Activated CD4-positive, alpha-beta T cell treated with anti-CD3 and anti-CD28 coated beads, Interleukin-2, amount 10 ng/mL, durations not matched to agents 7 days and 5 days (primary cell): ENCODE measurements around the gene RELN. TPM values are rescaled to one million over a fixed set of nuclear protein-coding genes. Genes with fewer than 3 reads are reported as not detected.
"Not testable (repeated sequence)": the region's sequence is repeated elsewhere in the genome, so short reads cannot be mapped to it uniquely, and the experiment has no call there.

Source experiments
- CTCF ChIA-PET: fragments of 350-600 bp; sonication (Branson Sonifier 250); formaldehyde crosslinking; loops from one replicate; lab custom pipeline; 2021; ENCODE audit warnings: antibody characterized with exemption; lab: Charles Lee
- POLR2A ChIA-PET: fragments of 350-600 bp; sonication (Branson Sonifier 250); formaldehyde crosslinking; loops from one replicate; lab custom pipeline; 2021; ENCODE audit warnings: antibody characterized with exemption; lab: Charles Lee
- DNase-seq: peaks from one replicate; pipeline ENCODE4 v3.0.0-alpha.2; 2020
- H3K27ac Mint-ChIP-seq: one replicate; pipeline ENCODE4 v1.8.0; 2021; ENCODE audit warnings: mild to moderate bottlenecking, moderate library complexity, mixed read lengths
- H3K27me3 Mint-ChIP-seq: one replicate; pipeline ENCODE4 v1.8.0; 2021; ENCODE audit warnings: mixed read lengths
- H3K36me3 Mint-ChIP-seq: one replicate; pipeline ENCODE4 v1.8.0; 2021; ENCODE audit warnings: low read depth, mixed read lengths
- H3K4me1 Mint-ChIP-seq: one replicate; pipeline ENCODE4 v1.8.0; 2021; ENCODE audit warnings: mixed read lengths
- H3K4me3 Mint-ChIP-seq: one replicate; pipeline ENCODE4 v1.8.0; 2021; ENCODE audit warnings: mild to moderate bottlenecking, moderate library complexity, mixed read lengths
- H3K9me3 Mint-ChIP-seq: one replicate; pipeline ENCODE4 v1.8.0; 2021; ENCODE audit warnings: mixed read lengths
- total RNA-seq, 2 experiments: library from RNA; stranded (reverse); gene quantifications; one replicate each; pipeline ENCODE4 v1.2.3, GENCODE V29; 2021

RELN gene
- total RNA-seq, 2 experiments from 2014 or later, result not detected

DNA sequence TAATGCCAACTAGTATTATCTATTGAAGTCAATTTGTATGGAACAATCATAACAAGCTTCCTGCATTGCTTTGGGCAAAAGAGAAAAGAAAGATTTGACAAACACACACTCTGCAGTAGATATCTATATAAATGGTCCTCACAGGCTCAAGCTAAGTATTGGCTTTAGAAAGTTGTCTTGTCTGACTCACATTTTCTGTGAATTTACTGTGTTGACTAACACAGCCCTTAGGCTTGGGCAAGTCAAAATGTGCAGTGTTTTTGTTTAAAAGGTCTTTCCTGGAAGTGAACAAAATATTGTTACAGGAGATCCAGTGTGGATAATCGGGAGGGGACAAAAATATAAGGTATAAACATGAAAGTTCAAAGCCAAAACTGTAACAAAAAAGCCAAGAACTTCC lies 194.4 kb downstream of the RELN start:
- ChIA-PET CTCF (no interaction called here), POLR2A (no interaction called here)
- Mint-ChIP-seq H3K9me3 (no peaks in the 10 kb centered on the region), H3K27ac (no peak overlapping the region), H3K4me3 (no peak overlapping the region), H3K4me1 (no peaks in the 10 kb centered on the region), H3K36me3 (no peaks in the 10 kb centered on the region), H3K27me3 (no peaks in the 10 kb centered on the region)
- no peak for DNase-seq

DNA sequence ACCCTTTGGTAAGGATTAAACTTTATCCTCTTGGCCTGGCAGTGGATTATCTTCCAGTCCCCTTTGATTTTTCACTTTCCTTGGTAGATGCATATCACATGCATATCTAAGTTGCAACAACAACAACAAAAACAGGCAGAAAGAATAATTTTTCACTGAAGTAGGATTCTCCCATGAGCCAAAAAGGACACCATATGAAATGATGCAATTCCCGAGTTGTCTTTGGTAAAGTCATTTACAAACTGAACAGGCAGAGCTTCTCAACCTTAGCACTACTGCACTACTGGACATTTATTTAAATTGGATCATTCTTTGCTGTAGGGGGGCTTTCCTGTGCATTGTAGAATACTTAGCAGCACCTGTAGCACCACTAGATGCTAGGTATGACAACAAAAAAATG lies 195.0 kb downstream of the RELN start:
- Mint-ChIP-seq H3K27ac (no peak overlapping the region), H3K27me3 (no peaks in the 10 kb centered on the region), H3K36me3 (no peaks in the 10 kb centered on the region), H3K4me3 (no peak overlapping the region), H3K4me1 (no peaks in the 10 kb centered on the region), H3K9me3 (no peaks in the 10 kb centered on the region)
- no peak for DNase-seq
- POLR2A ChIA-PET, result no interaction called here
- CTCF ChIA-PET, result no interaction called here

DNA sequence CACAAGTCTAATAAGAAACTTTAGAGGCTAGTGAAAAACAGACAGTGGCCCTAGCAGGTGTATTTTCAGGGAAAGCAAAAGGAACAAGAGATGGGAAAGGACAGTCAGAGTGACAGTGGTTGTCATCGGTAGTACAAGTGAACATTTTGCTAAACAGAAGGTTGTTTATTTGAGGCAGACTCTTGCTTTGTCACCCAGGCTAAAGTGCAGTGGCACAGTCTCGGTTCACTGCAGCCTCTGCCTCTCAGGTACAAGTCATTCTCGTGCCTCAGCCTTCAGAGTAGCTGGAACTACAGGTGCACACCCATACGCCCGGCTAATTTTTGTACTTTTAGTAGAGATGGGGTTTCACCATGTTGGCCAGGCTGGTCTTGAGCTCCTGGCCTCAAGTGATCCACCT lies 195.8 kb downstream of the RELN start:
- Mint-ChIP-seq H3K27ac (no peak overlapping the region), H3K4me3 (no peak overlapping the region), H3K27me3 (no peaks in the 10 kb centered on the region), H3K36me3 (no peaks in the 10 kb centered on the region), H3K4me1 (no peaks in the 10 kb centered on the region), H3K9me3 (no peaks in the 10 kb centered on the region)
- POLR2A ChIA-PET, result no interaction called here
- no peak for DNase-seq
- CTCF ChIA-PET, result no interaction called here

DNA sequence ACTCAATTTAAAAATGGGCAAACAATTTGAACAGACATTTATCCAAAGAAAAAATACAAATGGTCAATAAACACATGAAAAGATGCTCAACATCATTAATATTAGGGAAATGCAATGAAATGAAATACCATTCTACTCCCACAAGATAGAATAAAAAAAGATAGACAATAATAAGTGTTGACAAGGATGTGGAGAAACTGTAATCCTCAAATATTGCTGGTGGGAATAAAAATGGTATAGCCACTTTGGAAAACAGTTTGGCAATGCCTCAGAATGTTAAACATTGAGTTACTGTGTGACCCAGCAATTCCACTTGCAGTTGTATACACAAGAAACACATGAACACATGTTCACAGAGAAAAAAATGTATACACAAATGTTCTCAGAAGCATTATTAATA lies 197.6 kb downstream of the RELN start:
- H3K9me3 Mint-ChIP-seq, result no peaks in the 10 kb centered on the region
- H3K4me1 Mint-ChIP-seq, result no peaks in the 10 kb centered on the region
- ChIA-PET POLR2A (no interaction called here), CTCF (no interaction called here)
- no peaks in the 10 kb centered on the region for H3K36me3 Mint-ChIP-seq
- no peak overlapping the region for H3K27ac Mint-ChIP-seq
- peaks cover 2% of the 10 kb centered on the region for H3K27me3 Mint-ChIP-seq
- no peak overlapping the region for H3K4me3 Mint-ChIP-seq
- no peak for DNase-seq

DNA sequence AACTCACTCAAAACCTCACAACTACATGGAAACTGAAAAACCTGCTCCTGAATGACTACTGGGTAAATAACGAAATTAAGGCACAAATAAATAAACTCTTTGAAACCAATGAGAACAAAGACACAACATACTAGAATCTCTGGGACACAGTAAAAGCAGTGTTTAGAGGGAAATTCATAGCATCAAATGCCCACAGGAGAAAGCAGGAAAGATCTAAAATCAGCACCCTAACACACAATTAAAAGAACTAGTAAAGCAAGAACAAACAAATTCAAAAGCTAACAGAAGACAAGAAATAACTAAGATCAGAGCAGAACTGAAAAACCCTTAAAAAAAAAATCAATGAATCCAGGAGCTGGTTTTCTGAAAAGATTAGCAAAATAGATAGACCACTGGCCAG lies 202.4 kb downstream of the RELN start:
- H3K36me3 Mint-ChIP-seq, POLR2A ChIA-PET, H3K27ac Mint-ChIP-seq, H3K9me3 Mint-ChIP-seq, H3K27me3 Mint-ChIP-seq, H3K4me1 Mint-ChIP-seq, H3K4me3 Mint-ChIP-seq, CTCF ChIA-PET, DNase-seq: not testable (repeated sequence)

DNA sequence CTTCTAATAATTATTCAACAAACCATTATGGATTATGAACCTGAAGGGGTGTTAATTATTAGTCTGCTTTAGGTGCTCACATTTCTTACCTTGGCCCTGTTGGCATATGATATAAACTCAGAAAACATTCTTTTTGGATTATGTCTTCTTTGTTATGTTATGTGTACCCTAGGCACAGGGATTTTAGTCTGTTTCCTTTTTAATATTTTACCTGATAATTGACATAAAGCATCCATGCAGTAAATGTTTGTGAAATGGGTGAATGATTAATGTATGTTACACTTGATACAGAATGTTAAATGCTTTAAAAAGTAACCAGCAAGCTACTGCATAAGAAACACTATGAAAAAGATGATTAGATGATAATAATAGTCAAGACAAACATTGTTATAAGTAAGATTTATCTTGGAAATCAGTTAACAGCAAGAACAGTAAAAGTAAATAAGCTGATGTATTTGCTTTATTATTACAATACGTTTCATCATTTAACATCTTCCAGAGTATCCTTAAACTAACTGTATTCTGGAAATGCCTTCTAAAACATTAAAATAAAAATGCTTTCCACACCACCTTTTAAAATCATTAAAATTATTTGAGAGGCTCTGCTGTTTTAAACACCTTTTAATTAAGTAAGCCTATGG lies 204.7 kb downstream of the RELN start:
- Mint-ChIP-seq H3K4me1 (no peaks in the 10 kb centered on the region), H3K4me3 (no peak overlapping the region), H3K27me3 (peaks cover 7% of the 10 kb centered on the region), H3K36me3 (no peaks in the 10 kb centered on the region), H3K27ac (no peak overlapping the region), H3K9me3 (no peaks in the 10 kb centered on the region)
- no peak for DNase-seq
- ChIA-PET POLR2A (no interaction called here), CTCF (no interaction called here)

DNA sequence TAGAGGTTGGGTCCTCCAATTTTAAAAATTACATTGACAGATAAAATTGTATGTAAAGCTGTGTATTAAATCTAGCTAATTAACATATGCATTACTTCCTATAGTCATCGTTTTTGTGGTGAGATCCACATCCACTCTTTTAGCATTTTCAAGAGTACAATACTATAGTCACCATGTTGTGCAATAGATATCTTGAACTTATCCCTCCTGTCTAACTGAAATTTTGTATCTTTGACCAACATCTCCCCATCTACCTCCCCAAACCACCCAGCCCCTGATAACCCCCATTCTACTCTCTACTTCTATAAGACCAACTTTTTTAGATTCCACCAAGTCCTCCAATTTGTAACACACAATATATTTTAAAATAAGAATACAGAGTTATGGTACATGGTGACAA lies 208.0 kb downstream of the RELN start:
- ChIA-PET POLR2A (no interaction called here), CTCF (no interaction called here)
- DNase-seq, result no peak
- peaks cover 4% of the 10 kb centered on the region for H3K27me3 Mint-ChIP-seq
- H3K4me3 Mint-ChIP-seq, result no peak overlapping the region
- H3K4me1 Mint-ChIP-seq, result no peaks in the 10 kb centered on the region
- H3K27ac Mint-ChIP-seq, result no peak overlapping the region
- H3K36me3 Mint-ChIP-seq, result no peaks in the 10 kb centered on the region
- no peaks in the 10 kb centered on the region for H3K9me3 Mint-ChIP-seq

DNA sequence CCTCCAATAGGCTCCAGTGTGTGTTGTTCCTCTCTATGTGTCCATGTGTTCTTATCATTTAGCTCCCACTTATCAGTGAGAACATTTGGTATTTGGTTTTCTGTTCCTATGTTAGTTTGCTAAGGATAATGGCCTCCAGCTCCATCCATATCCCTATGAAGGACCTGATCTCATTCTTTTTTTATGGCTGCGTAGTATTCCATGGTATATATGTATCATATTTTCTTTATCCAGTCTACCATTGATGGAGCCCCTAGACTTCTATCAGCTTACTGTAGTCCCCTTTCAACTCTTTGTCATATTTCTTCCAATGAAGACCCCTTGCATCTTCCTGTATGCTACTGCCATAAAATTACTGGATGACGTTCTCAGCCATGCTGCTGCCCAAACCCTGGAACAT lies 208.9 kb downstream of the RELN start:
- CTCF ChIA-PET, H3K4me3 Mint-ChIP-seq, DNase-seq, H3K9me3 Mint-ChIP-seq, H3K27me3 Mint-ChIP-seq, POLR2A ChIA-PET, H3K36me3 Mint-ChIP-seq, H3K4me1 Mint-ChIP-seq, H3K27ac Mint-ChIP-seq: not testable (repeated sequence)

DNA sequence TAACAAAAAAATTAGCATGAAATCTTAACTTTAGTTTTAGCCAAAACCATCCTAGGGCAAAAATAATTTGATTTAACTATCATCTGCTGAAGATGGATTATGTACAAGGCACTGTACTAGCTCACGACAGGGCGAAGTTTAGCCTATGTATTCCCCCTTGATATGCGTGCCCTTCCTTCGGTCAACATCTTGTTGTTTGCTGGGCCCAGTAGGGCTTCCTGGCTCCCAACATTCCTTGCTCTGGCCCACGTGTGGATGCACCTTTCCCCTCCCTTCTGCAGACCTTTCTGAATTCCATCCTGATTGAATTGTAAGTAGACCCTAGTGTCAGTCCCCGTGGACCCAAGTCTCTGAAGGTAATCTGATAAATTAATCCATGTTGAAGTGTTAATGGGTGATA lies 212.0 kb downstream of the RELN start:
- no peak for DNase-seq
- ChIA-PET CTCF (no interaction called here), POLR2A (no interaction called here)
- Mint-ChIP-seq H3K27me3 (peaks cover 2% of the 10 kb centered on the region), H3K9me3 (no peaks in the 10 kb centered on the region), H3K27ac (no peak overlapping the region), H3K4me1 (no peaks in the 10 kb centered on the region), H3K4me3 (no peak overlapping the region), H3K36me3 (no peaks in the 10 kb centered on the region)

DNA sequence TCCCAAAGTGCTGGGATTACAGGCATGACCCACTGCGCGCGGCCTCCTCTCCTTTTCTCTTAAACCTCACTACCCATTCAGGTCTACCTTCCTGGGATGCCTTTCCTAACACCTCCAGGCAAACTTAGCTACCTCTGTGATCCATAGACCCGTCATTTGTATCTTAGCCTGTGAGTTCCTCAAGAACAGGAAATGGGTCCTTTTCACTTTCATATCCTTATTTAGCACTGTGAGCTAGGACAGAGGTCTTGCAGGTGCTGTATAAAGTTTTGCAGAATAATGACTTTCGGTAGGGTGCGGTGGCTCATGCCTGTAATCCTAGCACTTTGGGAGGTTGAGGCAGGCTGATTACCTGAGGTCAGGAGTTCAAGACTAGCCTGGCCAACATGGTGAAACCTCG lies 215.7 kb downstream of the RELN start:
- H3K36me3 Mint-ChIP-seq, result no peaks in the 10 kb centered on the region
- peaks cover 2% of the 10 kb centered on the region for H3K27me3 Mint-ChIP-seq
- DNase-seq, result no peak
- H3K4me3 Mint-ChIP-seq, result no peak overlapping the region
- H3K4me1 Mint-ChIP-seq, result no peaks in the 10 kb centered on the region
- H3K27ac Mint-ChIP-seq, result no peak overlapping the region
- CTCF ChIA-PET, result no interaction called here
- no peaks in the 10 kb centered on the region for H3K9me3 Mint-ChIP-seq
- POLR2A ChIA-PET, result no interaction called here

DNA sequence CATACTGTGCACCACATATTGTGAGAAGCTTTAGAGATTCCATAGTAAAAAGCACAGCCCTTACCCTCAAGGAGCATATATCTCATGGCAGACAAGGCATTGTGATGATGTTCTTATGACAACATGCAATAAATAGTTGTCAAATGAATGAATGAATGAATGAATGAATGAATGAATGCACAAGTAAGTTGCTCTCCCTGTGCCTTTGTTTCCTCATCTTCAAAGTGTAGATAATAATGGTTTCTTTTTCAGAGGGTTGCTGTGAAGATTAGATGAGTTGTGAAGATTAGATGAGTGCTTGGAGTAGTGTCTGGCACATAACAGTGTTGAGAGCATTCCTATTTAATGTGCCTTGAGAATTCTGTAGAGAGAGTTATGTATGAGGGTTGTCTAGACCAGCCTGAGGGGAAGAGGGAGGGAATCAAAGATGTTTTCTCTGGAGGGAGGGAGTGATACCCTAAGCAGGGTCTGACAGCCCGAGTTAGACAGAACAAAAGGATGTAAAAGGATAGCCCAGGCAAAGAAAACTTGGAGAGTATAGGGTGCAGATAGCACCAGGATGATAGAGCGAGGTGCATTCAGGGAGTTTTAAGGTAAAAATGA lies 217.2 kb downstream of the RELN start:
- H3K9me3 Mint-ChIP-seq, result no peaks in the 10 kb centered on the region
- ChIA-PET POLR2A (no interaction called here), CTCF (no interaction called here)
- H3K27me3 Mint-ChIP-seq, result no peaks in the 10 kb centered on the region
- no peak overlapping the region for H3K4me3 Mint-ChIP-seq
- H3K4me1 Mint-ChIP-seq, result no peaks in the 10 kb centered on the region
- no peak for DNase-seq
- H3K27ac Mint-ChIP-seq, result no peak overlapping the region
- H3K36me3 Mint-ChIP-seq, result no peaks in the 10 kb centered on the region

DNA sequence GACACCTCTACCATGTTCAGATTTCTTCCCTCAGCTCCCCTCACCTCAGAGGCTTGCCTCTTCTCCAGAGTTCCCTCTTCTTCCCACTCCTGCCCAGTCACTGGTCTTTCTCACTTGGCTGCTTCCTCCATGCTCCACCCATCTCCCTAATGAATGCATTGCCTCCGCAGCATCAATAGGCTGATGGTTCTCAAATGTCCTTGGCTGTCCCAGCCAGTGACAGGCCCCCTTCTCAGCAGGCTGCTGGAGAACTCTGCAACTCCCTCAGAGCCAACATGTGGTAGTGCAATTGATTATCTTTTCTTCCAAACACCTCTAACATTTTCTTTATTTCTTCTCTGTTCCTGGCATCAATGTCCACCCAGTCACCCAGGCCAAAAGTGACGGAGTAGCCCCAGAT lies 218.2 kb downstream of the RELN start:
- Mint-ChIP-seq H3K27ac (no peak overlapping the region), H3K9me3 (no peaks in the 10 kb centered on the region), H3K27me3 (peaks cover 4% of the 10 kb centered on the region), H3K4me3 (no peak overlapping the region), H3K4me1 (no peaks in the 10 kb centered on the region), H3K36me3 (no peaks in the 10 kb centered on the region)
- POLR2A ChIA-PET, result no interaction called here
- CTCF ChIA-PET, result no interaction called here
- DNase-seq, result no peak

DNA sequence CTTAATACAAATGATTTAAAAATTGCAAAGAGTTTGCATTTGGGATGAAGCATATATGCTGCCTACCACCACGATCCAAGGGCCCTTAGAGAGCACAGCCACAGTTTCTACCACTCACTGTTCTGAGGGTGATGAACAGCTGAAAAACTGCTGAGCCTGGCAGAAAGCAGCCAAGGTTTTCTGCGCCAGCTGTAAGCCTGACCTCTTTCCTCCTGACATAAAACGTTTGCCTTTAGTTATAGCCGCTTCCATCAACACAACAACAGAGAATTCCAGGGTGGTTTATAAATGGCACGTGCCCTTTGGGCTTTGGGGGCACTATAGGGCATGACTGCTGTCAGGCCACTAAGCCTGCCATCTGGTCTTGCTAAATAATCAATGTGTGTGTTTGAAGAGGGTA lies 222.8 kb downstream of the RELN start:
- no peak overlapping the region for H3K4me3 Mint-ChIP-seq
- H3K9me3 Mint-ChIP-seq, result no peaks in the 10 kb centered on the region
- DNase-seq, result no peak
- ChIA-PET POLR2A (no interaction called here), CTCF (no interaction called here)
- H3K36me3 Mint-ChIP-seq, result no peaks in the 10 kb centered on the region
- H3K4me1 Mint-ChIP-seq, result no peaks in the 10 kb centered on the region
- H3K27ac Mint-ChIP-seq, result no peak overlapping the region
- peaks cover 4% of the 10 kb centered on the region for H3K27me3 Mint-ChIP-seq

DNA sequence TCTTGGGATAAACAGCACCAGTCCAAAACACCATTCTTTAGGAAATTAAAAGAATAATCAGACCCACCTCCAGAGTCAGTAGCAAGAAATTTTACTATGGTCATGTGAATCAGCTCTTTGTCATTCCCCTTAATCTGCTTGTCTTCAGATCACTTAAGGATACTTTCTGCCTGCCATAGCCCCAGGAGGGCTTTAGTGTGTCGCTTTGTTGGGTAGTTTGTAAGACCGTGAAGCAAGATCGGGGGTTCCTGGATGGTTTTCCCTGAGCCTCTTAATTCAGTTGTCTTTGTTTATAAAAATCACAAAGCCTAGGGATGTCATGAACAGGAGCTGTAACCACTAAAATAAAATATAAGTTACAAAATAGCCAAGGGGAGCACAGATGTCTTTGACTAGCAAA lies 223.6 kb downstream of the RELN start:
- H3K36me3 Mint-ChIP-seq, result no peaks in the 10 kb centered on the region
- ChIA-PET POLR2A (no interaction called here), CTCF (no interaction called here)
- H3K9me3 Mint-ChIP-seq, result no peaks in the 10 kb centered on the region
- no peak for DNase-seq
- H3K27me3 Mint-ChIP-seq, result peaks cover 4% of the 10 kb centered on the region
- no peaks in the 10 kb centered on the region for H3K4me1 Mint-ChIP-seq
- H3K27ac Mint-ChIP-seq, result no peak overlapping the region
- no peak overlapping the region for H3K4me3 Mint-ChIP-seq
